ENCODE measurements around the gene PLEKHN1.
A peak's percentile ranks its signal among the peaks of the same experiment; 100 is the strongest.

PLEKHN1 gene

GRCh38 chr1:1020000-1020404 is 53.7 kb downstream of the PLEKHN1 start, which contains the start of gene AGRN:
Gene AGRN (plus strand): TSS chr1:1020120. CDS start chr1:1020173, 53 bp downstream.
- CTCF ChIA-PET: interaction anchor here (1.4 to 3.2 kb wide), 4 partner anchors 13 to 44 kb away, joined by 4 to 31 read pairs (median 7); no protein-coding TSS in a partner anchor
- Histone ChIP-seq H3K4me1 (ENCODE audit: control insufficient read depth, insufficient read depth, low read length) (peaks cover 3% of the 10 kb centered on the region; the same call in 1 of the 2 replicates), H3K27ac (ENCODE audit: extremely low read depth, low read depth, low read length) (peak within 1 kb of the TSS; percentile 80; the same call in 1 of the 2 replicates), H3K36me3 (ENCODE audit: control insufficient read depth in 2 of 2, insufficient read depth in 1 of 2, low read length in 2 of 2) (peaks cover 0 to 30% of the 10 kb centered on the region in 2 experiments; a peak in 1 of 3 replicates), H3K4me3 (ENCODE audit: low read depth, low read length) (peak within 1 kb of the TSS; percentile 71), H3K9me3 (ENCODE audit: control insufficient read depth, insufficient read depth, low read depth, low read length) (no peaks in the 10 kb centered on the region)
- no peak for TF ChIP-seq ZNF366 (tag by site-specific recombination; conservative IDR thresholded peaks at IDR 0.05)
- 0 out of 2 replicates have a peak, but pooled peaks have one; percentile 25 for TF ChIP-seq ZBTB6 (tag by site-specific recombination; IDR thresholded peaks at IDR 0.05)
- TF ChIP-seq ZBTB26 (tag by site-specific recombination; optimal IDR thresholded peaks at IDR 0.05): peak; percentile 56
- TF ChIP-seq RBAK (tag by site-specific recombination; IDR thresholded peaks at IDR 0.05): no peak
- POLR2A ChIA-PET: interaction anchor here (0.6 to 5.6 kb wide), 6 partner anchors 13 to 98 kb away, joined by 3 to 44 read pairs (median 3); partner anchors contain the start of genes HES4 and PLEKHN1

- peak overlapping the region; percentile 71 for H3K4me3 ChIP-seq (ENCODE audit: low read depth, low read length)
- H3K27ac ChIP-seq (ENCODE audit: extremely low read depth, low read depth, low read length): peak overlapping the region; percentile 80; the same call in 1 of the 2 replicates
- H3K36me3 ChIP-seq (ENCODE audit: control insufficient read depth in 2 of 2, insufficient read depth in 1 of 2, low read length in 2 of 2): peaks cover 0 to 32% of the 10 kb centered on the region in 2 experiments; a peak in 1 of 3 replicates
- peaks cover 3% of the 10 kb centered on the region; the same call in 1 of the 2 replicates for H3K4me1 ChIP-seq (ENCODE audit: control insufficient read depth, insufficient read depth, low read length)
- ChIA-PET CTCF (interaction anchor here (2.4 kb wide), 1 partner anchor 43 kb away, joined by 8 read pairs; no protein-coding TSS in a partner anchor), POLR2A (interaction anchor here (0.6 to 5.6 kb wide), 4 partner anchors 21 to 98 kb away, joined by 3 to 44 read pairs (median 5); partner anchors contain the start of genes HES4 and PLEKHN1)
- H3K9me3 ChIP-seq (ENCODE audit: control insufficient read depth, insufficient read depth, low read depth, low read length): no peaks in the 10 kb centered on the region
- no peak for TF ChIP-seq ZNF169 (tag by site-specific recombination; IDR thresholded peaks at IDR 0.05)
- TF ChIP-seq ZNF660 (tag by site-specific recombination; IDR thresholded peaks at IDR 0.05): no peak
- peak; percentile 30; the same call in 1 of the 2 replicates for TF ChIP-seq ZNF398 (tag by site-specific recombination; IDR thresholded peaks at IDR 0.05)
- TF ChIP-seq ZFHX2 (tag by site-specific recombination; conservative IDR thresholded peaks at IDR 0.05): peak; percentile 36; the same call in 1 of the 2 replicates
- peak; percentile 40 for TF ChIP-seq ZBTB26 (tag by site-specific recombination; optimal IDR thresholded peaks at IDR 0.05)
Measured at GRCh38 chr1:1020415-1021009, 54.2 kb downstream of the PLEKHN1 start.

GRCh38 chr1:1021010-1021919 is 55.0 kb downstream of the PLEKHN1 start:
- POLR2A ChIA-PET: interaction anchor here (0.7 to 5.6 kb wide), 4 partner anchors 19 to 38 kb away, joined by 3 to 44 read pairs (median 9); partner anchors contain the start of gene HES4
- no peak for TF ChIP-seq MYNN (tag by site-specific recombination; IDR thresholded peaks at IDR 0.05; ENCODE audit: borderline replicate concordance)
- TF ChIP-seq ZNF501 (tag by site-specific recombination; IDR thresholded peaks at IDR 0.05): peak; percentile 67; the same call in 1 of the 2 replicates
- peak; percentile 90 for TF ChIP-seq ZEB2 (tag by site-specific recombination; IDR thresholded peaks at IDR 0.05)
- no peak for TF ChIP-seq ZNF670 (tag by site-specific recombination; IDR thresholded peaks at IDR 0.05; ENCODE audit: low read depth)
- peak; percentile 67 for TF ChIP-seq OSR2 (tag by site-specific recombination; IDR thresholded peaks at IDR 0.05)
- peak; percentile 85 for TF ChIP-seq KLF17 (tag by site-specific recombination; IDR thresholded peaks at IDR 0.05)
- no peak for TF ChIP-seq ZNF391 (tag by site-specific recombination; IDR thresholded peaks at IDR 0.05; ENCODE audit: borderline replicate concordance, low read depth)
- TF ChIP-seq ZNF16 (tag by site-specific recombination; IDR thresholded peaks at IDR 0.05; ENCODE audit: low read depth): no peak
- no peak for TF ChIP-seq ZNF184 (tag by site-specific recombination; IDR thresholded peaks at IDR 0.05)
- no peak for TF ChIP-seq ZNF837 (tag by site-specific recombination; IDR thresholded peaks at IDR 0.05)

More at GRCh38 chr1:1021010-1021919, 55.0 kb downstream of the PLEKHN1 start:
- H3K4me1 ChIP-seq (ENCODE audit: control insufficient read depth, insufficient read depth, low read length): peaks cover 3% of the 10 kb centered on the region; the same call in 1 of the 2 replicates
- CTCF ChIA-PET: interaction anchor here (0.7 to 2.4 kb wide), 3 partner anchors 19 to 81 kb away, joined by 4 to 8 read pairs (median 6); no protein-coding TSS in a partner anchor
- peaks cover 0 to 35% of the 10 kb centered on the region in 2 experiments; a peak in 1 of 3 replicates for H3K36me3 ChIP-seq (ENCODE audit: control insufficient read depth in 2 of 2, insufficient read depth in 1 of 2, low read length in 2 of 2)
- peak overlapping the region; percentile 58; the same call in 1 of the 2 replicates for H3K27ac ChIP-seq (ENCODE audit: extremely low read depth, low read depth, low read length)
- H3K4me3 ChIP-seq (ENCODE audit: low read depth, low read length): peak overlapping the region; percentile 71
- H3K9me3 ChIP-seq (ENCODE audit: control insufficient read depth, insufficient read depth, low read depth, low read length): no peaks in the 10 kb centered on the region

Data from HEK293 (cell line).